ENCODE measurements around the gene DNHD1.
A peak's percentile ranks its signal among the peaks of the same experiment; 100 is the strongest.

Gene DNHD1

GRCh38 chr11:6481012-6481923 is 15.8 kb upstream of the DNHD1 start, which contains the start of the genes ARFIP2 and TIMM10B:
Gene ARFIP2 (minus strand): TSS chr11:6481331. CDS start chr11:6480421, 910 bp downstream.
Gene TIMM10B (plus strand): TSS chr11:6481501. CDS start chr11:6481517, 16 bp downstream.
- no peaks in the 10 kb centered on the region for H3K9me3 ChIP-seq (ENCODE audit: control insufficient read depth in 2 of 2, low read length in 2 of 2)
- H3K27ac ChIP-seq (ENCODE audit: low read length) = peak within 1 kb of the TSS; percentile 92
- H3K4me1 ChIP-seq (ENCODE audit: control insufficient read depth, insufficient read depth, low read length) = peaks cover 29% of the 10 kb centered on the region
- peaks cover 41 to 52% of the 10 kb centered on the region in 2 donors for H3K36me3 ChIP-seq (ENCODE audit: control insufficient read depth in 2 of 2, insufficient read depth in 2 of 2, low read length in 2 of 2)
- H3K9ac ChIP-seq (ENCODE audit: low read length in 2 of 2) = peak within 1 kb of the TSS; percentile 89 to 98
- H3K27me3 ChIP-seq (ENCODE audit: control insufficient read depth in 1 of 2, insufficient read depth in 2 of 2, low read length in 2 of 2) = no peaks in the 10 kb centered on the region
- H3K4me3 ChIP-seq (ENCODE audit: low read length in 2 of 2) = peak within 1 kb of the TSS; percentile 95 to 99

- Histone ChIP-seq H3K27ac (ENCODE audit: low read length) (peak overlapping the region; percentile 92), H3K9me3 (ENCODE audit: control insufficient read depth in 2 of 2, low read length in 2 of 2) (no peaks in the 10 kb centered on the region), H3K36me3 (ENCODE audit: control insufficient read depth in 2 of 2, insufficient read depth in 2 of 2, low read length in 2 of 2) (peaks cover 40 to 53% of the 10 kb centered on the region in 2 donors), H3K9ac (ENCODE audit: low read length in 2 of 2) (peak overlapping the region; percentile 89 to 98), H3K4me3 (ENCODE audit: low read length in 2 of 2) (peak overlapping the region; percentile 95 to 99), H3K4me1 (ENCODE audit: control insufficient read depth, insufficient read depth, low read length) (peaks cover 29% of the 10 kb centered on the region), H3K27me3 (ENCODE audit: control insufficient read depth in 1 of 2, insufficient read depth in 2 of 2, low read length in 2 of 2) (no peaks in the 10 kb centered on the region)
Observed at GRCh38 chr11:6481924-6482275, 15.2 kb upstream of the DNHD1 start.

GRCh38 chr11:6482441-6482840 is 14.6 kb upstream of the DNHD1 start:
- H3K9ac ChIP-seq (ENCODE audit: low read length in 2 of 2) = peak overlapping the region; percentile 89 to 98
- H3K36me3 ChIP-seq (ENCODE audit: control insufficient read depth in 2 of 2, insufficient read depth in 2 of 2, low read length in 2 of 2) = peaks cover 38 to 52% of the 10 kb centered on the region in 2 donors
- H3K4me3 ChIP-seq (ENCODE audit: low read length in 2 of 2) = peak overlapping the region; percentile 95 to 99
- peak overlapping the region; percentile 92 for H3K27ac ChIP-seq (ENCODE audit: low read length)
- H3K27me3 ChIP-seq (ENCODE audit: control insufficient read depth in 1 of 2, insufficient read depth in 2 of 2, low read length in 2 of 2) = no peaks in the 10 kb centered on the region
- H3K4me1 ChIP-seq (ENCODE audit: control insufficient read depth, insufficient read depth, low read length) = peaks cover 29% of the 10 kb centered on the region
- H3K9me3 ChIP-seq (ENCODE audit: control insufficient read depth in 2 of 2, low read length in 2 of 2) = no peaks in the 10 kb centered on the region

- H3K9me3 ChIP-seq (ENCODE audit: control insufficient read depth in 2 of 2, low read length in 2 of 2) = no peaks in the 10 kb centered on the region
- no peak overlapping the region for H3K27ac ChIP-seq (ENCODE audit: low read length)
- H3K36me3 ChIP-seq (ENCODE audit: control insufficient read depth in 2 of 2, insufficient read depth in 2 of 2, low read length in 2 of 2) = peaks cover 35 to 49% of the 10 kb centered on the region in 2 donors
- no peak overlapping the region for H3K9ac ChIP-seq (ENCODE audit: low read length in 2 of 2)
- peaks cover 29% of the 10 kb centered on the region for H3K4me1 ChIP-seq (ENCODE audit: control insufficient read depth, insufficient read depth, low read length)
- no peaks in the 10 kb centered on the region for H3K27me3 ChIP-seq (ENCODE audit: control insufficient read depth in 1 of 2, insufficient read depth in 2 of 2, low read length in 2 of 2)
- no peak overlapping the region for H3K4me3 ChIP-seq (ENCODE audit: low read length in 2 of 2)
Observed at GRCh38 chr11:6483015-6483414, 14.1 kb upstream of the DNHD1 start.

- Histone ChIP-seq H3K36me3 (ENCODE audit: control insufficient read depth in 2 of 2, insufficient read depth in 2 of 2, low read length in 2 of 2) (peaks cover 36 to 39% of the 10 kb centered on the region in 2 donors), H3K9ac (ENCODE audit: low read length in 2 of 2) (no peak overlapping the region), H3K27me3 (ENCODE audit: control insufficient read depth in 1 of 2, insufficient read depth in 2 of 2, low read length in 2 of 2) (no peaks in the 10 kb centered on the region), H3K4me3 (ENCODE audit: low read length in 2 of 2) (no peak overlapping the region), H3K9me3 (ENCODE audit: control insufficient read depth in 2 of 2, low read length in 2 of 2) (no peaks in the 10 kb centered on the region), H3K27ac (ENCODE audit: low read length) (no peak overlapping the region), H3K4me1 (ENCODE audit: control insufficient read depth, insufficient read depth, low read length) (peaks cover 18% of the 10 kb centered on the region)
Observed at GRCh38 chr11:6485661-6486060, 11.4 kb upstream of the DNHD1 start.

GRCh38 chr11:6486256-6486655 is 10.8 kb upstream of the DNHD1 start:
- Histone ChIP-seq H3K36me3 (ENCODE audit: control insufficient read depth in 2 of 2, insufficient read depth in 2 of 2, low read length in 2 of 2) (peaks cover 36 to 39% of the 10 kb centered on the region in 2 donors), H3K9ac (ENCODE audit: low read length in 2 of 2) (no peak overlapping the region), H3K4me1 (ENCODE audit: control insufficient read depth, insufficient read depth, low read length) (peaks cover 13% of the 10 kb centered on the region), H3K9me3 (ENCODE audit: control insufficient read depth in 2 of 2, low read length in 2 of 2) (no peaks in the 10 kb centered on the region), H3K27ac (ENCODE audit: low read length) (no peak overlapping the region), H3K4me3 (ENCODE audit: low read length in 2 of 2) (no peak overlapping the region), H3K27me3 (ENCODE audit: control insufficient read depth in 1 of 2, insufficient read depth in 2 of 2, low read length in 2 of 2) (no peaks in the 10 kb centered on the region)

GRCh38 chr11:6486938-6487337 is 10.1 kb upstream of the DNHD1 start:
- Histone ChIP-seq H3K27me3 (ENCODE audit: control insufficient read depth in 1 of 2, insufficient read depth in 2 of 2, low read length in 2 of 2) (no peaks in the 10 kb centered on the region), H3K9ac (ENCODE audit: low read length in 2 of 2) (no peak overlapping the region), H3K4me3 (ENCODE audit: low read length in 2 of 2) (no peak overlapping the region), H3K9me3 (ENCODE audit: control insufficient read depth in 2 of 2, low read length in 2 of 2) (no peaks in the 10 kb centered on the region), H3K36me3 (ENCODE audit: control insufficient read depth in 2 of 2, insufficient read depth in 2 of 2, low read length in 2 of 2) (peaks cover 36 to 40% of the 10 kb centered on the region in 2 donors), H3K27ac (ENCODE audit: low read length) (no peak overlapping the region), H3K4me1 (ENCODE audit: control insufficient read depth, insufficient read depth, low read length) (peaks cover 10% of the 10 kb centered on the region)

- H3K27ac ChIP-seq (ENCODE audit: low read length) = no peak overlapping the region
- H3K4me3 ChIP-seq (ENCODE audit: low read length in 2 of 2) = no peak overlapping the region
- no peaks in the 10 kb centered on the region for H3K27me3 ChIP-seq (ENCODE audit: control insufficient read depth in 1 of 2, insufficient read depth in 2 of 2, low read length in 2 of 2)
- no peaks in the 10 kb centered on the region for H3K9me3 ChIP-seq (ENCODE audit: control insufficient read depth in 2 of 2, low read length in 2 of 2)
- H3K9ac ChIP-seq (ENCODE audit: low read length in 2 of 2) = no peak overlapping the region
- no peaks in the 10 kb centered on the region for H3K4me1 ChIP-seq (ENCODE audit: control insufficient read depth, insufficient read depth, low read length)
- H3K36me3 ChIP-seq (ENCODE audit: control insufficient read depth in 2 of 2, insufficient read depth in 2 of 2, low read length in 2 of 2) = peaks cover 26 to 35% of the 10 kb centered on the region in 2 donors
Observed at GRCh38 chr11:6488342-6488741, 8.7 kb upstream of the DNHD1 start.

GRCh38 chr11:6488821-6489220 is 8.3 kb upstream of the DNHD1 start:
- Histone ChIP-seq H3K4me3 (ENCODE audit: low read length in 2 of 2) (no peak overlapping the region), H3K9ac (ENCODE audit: low read length in 2 of 2) (no peak overlapping the region), H3K9me3 (ENCODE audit: control insufficient read depth in 2 of 2, low read length in 2 of 2) (no peaks in the 10 kb centered on the region), H3K27me3 (ENCODE audit: control insufficient read depth in 1 of 2, insufficient read depth in 2 of 2, low read length in 2 of 2) (no peaks in the 10 kb centered on the region), H3K27ac (ENCODE audit: low read length) (no peak overlapping the region), H3K4me1 (ENCODE audit: control insufficient read depth, insufficient read depth, low read length) (no peaks in the 10 kb centered on the region), H3K36me3 (ENCODE audit: control insufficient read depth in 2 of 2, insufficient read depth in 2 of 2, low read length in 2 of 2) (peaks cover 28 to 38% of the 10 kb centered on the region in 2 donors)

- peaks cover 28 to 39% of the 10 kb centered on the region in 2 donors for H3K36me3 ChIP-seq (ENCODE audit: control insufficient read depth in 2 of 2, insufficient read depth in 2 of 2, low read length in 2 of 2)
- H3K27ac ChIP-seq (ENCODE audit: low read length) = no peak overlapping the region
- H3K27me3 ChIP-seq (ENCODE audit: control insufficient read depth in 1 of 2, insufficient read depth in 2 of 2, low read length in 2 of 2) = no peaks in the 10 kb centered on the region
- H3K4me3 ChIP-seq (ENCODE audit: low read length in 2 of 2) = no peak overlapping the region
- no peak overlapping the region for H3K9ac ChIP-seq (ENCODE audit: low read length in 2 of 2)
- no peaks in the 10 kb centered on the region for H3K9me3 ChIP-seq (ENCODE audit: control insufficient read depth in 2 of 2, low read length in 2 of 2)
- no peaks in the 10 kb centered on the region for H3K4me1 ChIP-seq (ENCODE audit: control insufficient read depth, insufficient read depth, low read length)
Observed at GRCh38 chr11:6489306-6489705, 7.8 kb upstream of the DNHD1 start.

- peak overlapping the region in 1 of 2 donors; percentile 78 for H3K4me3 ChIP-seq (ENCODE audit: low read length in 2 of 2)
- H3K9me3 ChIP-seq (ENCODE audit: control insufficient read depth in 2 of 2, low read length in 2 of 2) = no peaks in the 10 kb centered on the region
- H3K27me3 ChIP-seq (ENCODE audit: control insufficient read depth in 1 of 2, insufficient read depth in 2 of 2, low read length in 2 of 2) = no peaks in the 10 kb centered on the region
- H3K9ac ChIP-seq (ENCODE audit: low read length in 2 of 2) = no peak overlapping the region
- peak overlapping the region; percentile 58 for H3K27ac ChIP-seq (ENCODE audit: low read length)
- peaks cover 18% of the 10 kb centered on the region in 2 donors for H3K36me3 ChIP-seq (ENCODE audit: control insufficient read depth in 2 of 2, insufficient read depth in 2 of 2, low read length in 2 of 2)
- peaks cover 17% of the 10 kb centered on the region for H3K4me1 ChIP-seq (ENCODE audit: control insufficient read depth, insufficient read depth, low read length)
Observed at GRCh38 chr11:6498121-6498520, 1.0 kb downstream of the DNHD1 start.

Measured in stomach smooth muscle (tissue), 2 donors.